Loucy (cell line): ENCODE results near the gene POLA2.

Experiments
- H2AFZ ChIP-seq: fragments of 200-600 bp; sonication (generic); 2 replicates; pipeline ENCODE4 v1.6.0; 2016; ENCODE audit warnings: antibody characterized with exemption, mild to moderate bottlenecking, low read length, moderate library complexity
- H3F3A ChIP-seq: fragments of 200-600 bp; 2 replicates; pipeline ENCODE4 v1.6.0; 2016; ENCODE audit warnings: antibody characterized with exemption, low read depth, mild to moderate bottlenecking
- H3K27me3 ChIP-seq: fragments of 200-600 bp; sonication (generic); 2 replicates; pipeline ENCODE4 v1.6.1; 2014; ENCODE audit warnings: low read length, mild to moderate bottlenecking; ENCODE audit not compliant: insufficient read depth, poor library complexity, severe bottlenecking
- H3K36me3 ChIP-seq: fragments of 200-600 bp; sonication (generic); 2 replicates; pipeline ENCODE4 v1.6.1; 2016; ENCODE audit warnings: low read length; ENCODE audit not compliant: insufficient read depth
- H3K4me1 ChIP-seq: fragments of 200-600 bp; sonication (generic); 2 replicates; pipeline ENCODE4 v1.5.1; 2014; ENCODE audit warnings: low read length, mild to moderate bottlenecking; ENCODE audit not compliant: insufficient read depth, poor library complexity, severe bottlenecking
- H3K4me2 ChIP-seq: fragments of 200-600 bp; sonication (generic); 2 replicates; pipeline ENCODE4 v1.6.0; 2014; ENCODE audit warnings: antibody characterized with exemption, low read length, low read depth, mild to moderate bottlenecking; ENCODE audit not compliant: poor library complexity, severe bottlenecking
- H3K4me3 ChIP-seq: fragments of 200-600 bp; sonication (generic); 2 replicates; pipeline ENCODE4 v1.5.1; 2014; ENCODE audit warnings: low read length, mild to moderate bottlenecking, mixed read lengths; ENCODE audit not compliant: poor library complexity, severe bottlenecking
- H3K79me2 ChIP-seq: fragments of 200-600 bp; sonication (generic); 2 replicates; pipeline ENCODE4 v1.6.1; 2014; ENCODE audit warnings: low read length; ENCODE audit not compliant: insufficient read depth
- H3K9ac ChIP-seq: fragments of 200-600 bp; sonication (generic); 2 replicates; pipeline ENCODE4 v1.6.0; 2014; ENCODE audit warnings: mild to moderate bottlenecking, low read depth, low read length, moderate library complexity; ENCODE audit not compliant: poor library complexity, severe bottlenecking
- H3K9me2 ChIP-seq: fragments of 200-600 bp; sonication (generic); replicated peaks from 2 replicates; pipeline ENCODE4 v1.6.1; 2016; ENCODE audit warnings: low read depth, low read length, mixed read lengths
- H3K9me3 ChIP-seq: fragments of 200-600 bp; sonication (generic); 2 replicates; pipeline ENCODE4 v1.6.1; 2014; ENCODE audit warnings: mild to moderate bottlenecking, antibody characterized with exemption, low read length, low read depth; ENCODE audit not compliant: insufficient read depth
- H4K20me1 ChIP-seq: fragments of 200-600 bp; sonication (generic); 2 replicates; pipeline ENCODE4 v1.6.0; 2014; ENCODE audit warnings: antibody characterized with exemption, low read length, mild to moderate bottlenecking; ENCODE audit not compliant: insufficient read depth, poor library complexity, severe bottlenecking
- CTCF ChIP-seq: fragments of 200-600 bp; sonication (generic); conservative IDR thresholded peaks from 2 replicates; pipeline ENCODE4 v1.5.1; 2014; ENCODE audit warnings: mild to moderate bottlenecking, antibody characterized with exemption, low read length
- EZH2phosphoT487 ChIP-seq: fragments of 200-600 bp; IDR thresholded peaks from 2 replicates; pipeline ENCODE4 v1.6.1; 2018; ENCODE audit warnings: antibody characterized with exemption, mild to moderate bottlenecking, moderate library complexity, borderline replicate concordance

The POLA2 gene

GRCh38 chr11:65290448-65291165 is 28.8 kb downstream of the POLA2 start:
- H3K27me3 ChIP-seq, result no peaks in the 10 kb centered on the region
- H3K79me2 ChIP-seq, result no peaks in the 10 kb centered on the region
- H3K4me1 ChIP-seq, result no peaks in the 10 kb centered on the region
- H2AFZ ChIP-seq, result no peak overlapping the region
- no peaks in the 10 kb centered on the region for H3F3A ChIP-seq
- H3K36me3 ChIP-seq, result peaks cover 95% of the 10 kb centered on the region; the same call in 1 of the 2 replicates
- H4K20me1 ChIP-seq, result no peaks in the 10 kb centered on the region
- H3K4me2 ChIP-seq, result no peak overlapping the region
- H3K9me2 ChIP-seq, result no peaks in the 10 kb centered on the region
- no peak overlapping the region for H3K4me3 ChIP-seq
- TF ChIP-seq CTCF (no peak), EZH2phosphoT487 (no peak)
- H3K9ac ChIP-seq, result no peak overlapping the region
- H3K9me3 ChIP-seq, result no peaks in the 10 kb centered on the region

- Histone ChIP-seq H3K9me3 (no peaks in the 10 kb centered on the region), H3K9me2 (no peaks in the 10 kb centered on the region), H3K36me3 (peaks cover 94% of the 10 kb centered on the region; the same call in 1 of the 2 replicates), H3K4me1 (no peaks in the 10 kb centered on the region), H3K4me2 (no peak overlapping the region), H3K9ac (no peak overlapping the region), H2AFZ (no peak overlapping the region), H3K79me2 (no peaks in the 10 kb centered on the region), H3F3A (no peaks in the 10 kb centered on the region), H3K4me3 (no peak overlapping the region), H4K20me1 (no peaks in the 10 kb centered on the region), H3K27me3 (no peaks in the 10 kb centered on the region)
- no peak for TF ChIP-seq CTCF
Observed at GRCh38 chr11:65291613-65292012, 29.9 kb downstream of the POLA2 start.

- Histone ChIP-seq H3K9me2 (no peaks in the 10 kb centered on the region), H3F3A (no peaks in the 10 kb centered on the region), H3K27me3 (no peaks in the 10 kb centered on the region), H3K4me2 (no peak overlapping the region), H2AFZ (no peak overlapping the region), H3K36me3 (peaks cover 90% of the 10 kb centered on the region; the same call in 1 of the 2 replicates), H3K9me3 (no peaks in the 10 kb centered on the region), H4K20me1 (no peaks in the 10 kb centered on the region), H3K4me3 (no peak overlapping the region), H3K79me2 (no peaks in the 10 kb centered on the region), H3K4me1 (no peaks in the 10 kb centered on the region), H3K9ac (no peak overlapping the region)
- TF ChIP-seq CTCF (no peak), EZH2phosphoT487 (no peak)
Observed at GRCh38 chr11:65292890-65293289, 31.1 kb downstream of the POLA2 start.
